GM12878 (cell line): ENCODE results near the gene SMIM13. TPM values are rescaled to one million over a fixed set of nuclear protein-coding genes. Genes with fewer than 3 reads are reported as not detected.

Experiments used
- ATAC-seq: fragments of 200-7000 bp; cut with Tn5 transposase; 3 replicates; pipeline ENCODE4 v1.9.1; 2020; ENCODE audit warnings: mild to moderate bottlenecking, moderate library complexity
- BruUV-seq: library from RNA; stranded (reverse); fragments of 400-500 nt; replicated peaks from 2 replicates; lab custom pipeline; 2021; lab: Mats Ljungman, UMichigan
- CTCF ChIA-PET: fragments of 300-600 bp; sonication (Branson Sonifier 250); formaldehyde crosslinking; extraction: SDS; loops from one replicate; lab custom pipeline; 2021; ENCODE audit warnings: inconsistent platforms; lab: Yijun Ruan, JAX
- POLR2A ChIA-PET: fragments of 350-600 bp; formaldehyde crosslinking; extraction: SDS; loops from one replicate; lab custom pipeline; 2021; ENCODE audit warnings: inconsistent platforms; lab: Charles Lee
- RAD21 ChIA-PET: fragments of 300-600 bp; sonication (Branson Sonifier 250); formaldehyde crosslinking; loops from one replicate; lab custom pipeline; 2023; ENCODE audit warnings: antibody characterized with exemption; ENCODE audit not compliant: unreplicated experiment; lab: Charles Lee
- SMC1A ChIA-PET: fragments of 300-600 bp; sonication (Branson Sonifier 250); formaldehyde crosslinking; loops from one replicate; lab custom pipeline; 2023; ENCODE audit not compliant: unreplicated experiment, uncharacterized antibody; lab: Charles Lee
- DNase-seq: peaks from one replicate; pipeline ENCODE4 v3.0.0-alpha.2; 2011; ENCODE audit warnings: low read depth, low spot score
- FAIRE-seq: peaks from 3 replicates; lab custom pipeline; 2011; peaks lifted over from hg19 to GRCh38; lab: Jason Lieb, UNC
- H2AFZ ChIP-seq: 2 replicates; pipeline ENCODE4 v1.6.0; 2011; ENCODE audit warnings: low read depth, low read length, control low read depth; ENCODE audit not compliant: control insufficient read depth
- H3K27ac ChIP-seq: 2 replicates; pipeline ENCODE4 v1.5.1; 2011; ENCODE audit warnings: control low read depth; ENCODE audit not compliant: control insufficient read depth, insufficient read depth
- H3K27me3 ChIP-seq, 2 experiments: replicated peaks in 1 of 2; 2 replicates each; pipeline versions ENCODE4 v1.6.0 to v1.6.1; 2011; ENCODE audit warnings: low read length in 1 of 2; ENCODE audit not compliant: control insufficient read depth in 2 of 2, insufficient read depth in 2 of 2
- H3K36me3 ChIP-seq, 2 experiments: 2 replicates each; pipeline ENCODE4 v1.5.1; 2011; ENCODE audit warnings: low read length in 1 of 2; ENCODE audit not compliant: control insufficient read depth in 2 of 2, insufficient read depth in 2 of 2
- H3K4me1 ChIP-seq: 2 replicates; pipeline ENCODE4 v1.6.1; 2011; ENCODE audit warnings: mild to moderate bottlenecking, low read length, moderate library complexity, mixed read lengths; ENCODE audit not compliant: control insufficient read depth, insufficient read depth
- H3K4me2 ChIP-seq: 2 replicates; pipeline ENCODE4 v1.6.0; 2011; ENCODE audit warnings: control low read depth; ENCODE audit not compliant: control insufficient read depth, insufficient read depth
- H3K4me3 ChIP-seq: fragments of 200-600 bp; sonication (generic); 2 replicates; pipeline ENCODE4 v1.5.1; 2016
- H3K79me2 ChIP-seq: 2 replicates; pipeline ENCODE4 v1.6.0; 2011; ENCODE audit warnings: low read length; ENCODE audit not compliant: control insufficient read depth, insufficient read depth
- H3K9ac ChIP-seq: 2 replicates; pipeline ENCODE4 v1.8.0; 2011; ENCODE audit warnings: low read length, control low read depth, mixed read lengths; ENCODE audit not compliant: control insufficient read depth, insufficient read depth
- H3K9me3 ChIP-seq: replicated peaks from 3 replicates; pipeline ENCODE4 v1.5.1; 2011; ENCODE audit warnings: mild to moderate bottlenecking, low read length; ENCODE audit not compliant: control insufficient read depth, insufficient read depth
- H4K20me1 ChIP-seq: 2 replicates; pipeline ENCODE4 v1.6.0; 2011; ENCODE audit not compliant: control insufficient read depth, insufficient read depth
- ASH2L ChIP-seq: fragments of 300-600, 200-600 bp; sonication (generic); IDR thresholded peaks from 2 replicates; pipeline ENCODE4 v1.6.1; 2017; ENCODE audit warnings: low read depth, mild to moderate bottlenecking, borderline replicate concordance
- CBX5 ChIP-seq: sonication (generic); IDR thresholded peaks from 2 replicates; pipeline ENCODE4 v1.6.1; 2016; ENCODE audit warnings: low read depth, moderate library complexity, mild to moderate bottlenecking, inconsistent platforms
- CREM ChIP-seq: IDR thresholded peaks from 2 replicates; pipeline ENCODE4 v1.6.1; 2014; ENCODE audit warnings: antibody characterized with exemption, low read depth
- ELK1 ChIP-seq: IDR thresholded peaks from 2 replicates; pipeline ENCODE4 v1.6.1; 2012; ENCODE audit warnings: low read depth, low read length, improper control_type of control experiment
- ESRRA ChIP-seq: IDR thresholded peaks from 2 replicates; pipeline ENCODE4 v1.6.1; 2012; ENCODE audit warnings: mild to moderate bottlenecking, low read length, improper control_type of control experiment
- HDAC6 ChIP-seq: fragments of 200-600 bp; sonication (generic); IDR thresholded peaks from one replicate; pipeline ENCODE4 v1.8.0; 2017; ENCODE audit warnings: antibody characterized with exemption; ENCODE audit not compliant: unreplicated experiment
- KLF5 ChIP-seq: fragments of 450-650 bp; IDR thresholded peaks from 2 replicates; pipeline ENCODE4 v1.6.1; 2014; ENCODE audit warnings: mild to moderate bottlenecking; ENCODE audit not compliant: partially characterized antibody
- SMAD1 ChIP-seq: fragments of 450-650 bp; IDR thresholded peaks from 2 replicates; pipeline ENCODE4 v1.6.1; 2018; ENCODE audit warnings: mild to moderate bottlenecking, low read depth; ENCODE audit not compliant: partially characterized antibody
- SPI1 ChIP-seq: IDR thresholded peaks from 2 replicates; pipeline ENCODE4 v1.6.1; 2011; ENCODE audit warnings: low read depth, mild to moderate bottlenecking, low read length, moderate library complexity, borderline replicate concordance; ENCODE audit not compliant: insufficient read depth
- WRNIP1 ChIP-seq: IDR thresholded peaks from 2 replicates; pipeline ENCODE4 v1.6.1; 2011; ENCODE audit warnings: low read depth, low read length, improper control_type of control experiment, borderline replicate concordance
- ZNF217 ChIP-seq: fragments of 450-650 bp; IDR thresholded peaks from 2 replicates; pipeline ENCODE4 v1.6.1; 2017; ENCODE audit warnings: antibody characterized with exemption, mild to moderate bottlenecking
- WGBS: methylation state at CpG from one replicate; pipeline ENCODE4 v1.1.6; 2016; ENCODE audit warnings: low lambda C conversion rate; ENCODE audit not compliant: insufficient replicate concordance, insufficient coverage; ENCODE audit errors: missing lambda C conversion rate; 5-methylcytosine and 5-hydroxymethylcytosine counted together
- in situ Hi-C: fragments of 300-500 bp; cut with MboI; formaldehyde crosslinking; loops from 9 replicates; pipeline ENCODE4 v1.14.3; 2018; ENCODE audit warnings: mixed read lengths
- intact Hi-C: fragments of 100-400 bp; cut with micrococcal nuclease; formaldehyde crosslinking; loops from one replicate; pipeline ENCODE4 v1.14.2; 2022; ENCODE audit not compliant: unreplicated experiment
- polyA plus RNA-seq, 11 experiments: library from polyadenylated mRNA; depleted of rRNA in 4 of 11; unstranded in 6 of 11; stranded (reverse) in 5 of 11; fragments of >200 nt; fragmentation: Nextera tagmentation in 4 of 11; fragmentation: Illumina TruSeq in 1 of 11; extraction: Ambion mirVana in 4 of 11; extraction: Trizol in 1 of 11; gene quantifications; 1 replicate in 1 of 11; 2 replicates in 10 of 11; pipeline versions ENCODE4 v1.2.1 to v1.2.3, GENCODE V29; 2011 to 2016; ENCODE audit warnings: inconsistent platforms in 2 of 11, missing spikeins in 2 of 11, low read depth in 1 of 11
- total RNA-seq, 4 experiments: library from RNA; depleted of rRNA in 3 of 4; stranded (reverse); fragments of >200 nt in 3 of 4; fragmentation: Illumina TruSeq in 1 of 4; extraction: Trizol in 1 of 4; gene quantifications; 2 replicates each; pipeline versions ENCODE4 v1.2.1 to v1.2.3, GENCODE V29; 2013 to 2021

Gene SMIM13
- total and polyA plus RNA-seq, 10 of the 15 experiments (the other 5 are each of a cell fraction or from before 2014, with no cell fraction given) = 2.0 to 8.5 (median 4.7) TPM

DNA sequence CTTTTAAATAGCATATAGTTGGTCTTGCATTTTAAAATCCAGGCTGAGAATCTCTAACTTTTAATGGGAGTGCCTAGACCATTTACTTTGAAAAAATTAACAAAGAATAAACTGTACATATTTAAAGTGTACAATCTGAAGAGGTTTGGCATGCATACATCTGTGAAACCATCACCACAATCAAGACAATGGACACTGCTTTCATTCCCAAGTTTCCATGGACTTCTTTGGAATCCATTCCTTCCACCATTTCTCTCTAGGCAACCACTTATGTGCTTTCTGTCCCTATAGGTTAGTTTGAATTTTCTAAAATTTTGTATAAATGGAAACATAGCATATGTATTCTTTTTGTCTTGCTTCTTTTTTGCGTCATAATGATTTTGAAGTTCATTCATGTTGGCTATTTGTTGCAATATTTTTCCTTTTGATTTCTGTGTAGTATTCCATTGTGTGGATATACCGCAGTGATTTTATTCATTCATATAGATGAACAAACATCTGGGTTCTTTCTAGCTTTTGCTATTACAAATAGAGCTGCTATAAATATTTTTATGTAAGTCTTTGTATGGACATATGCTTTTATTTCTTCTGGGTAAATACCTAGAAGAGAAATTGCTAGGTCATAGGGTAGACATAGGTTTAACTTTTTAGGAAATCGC is 88.0 kb downstream of the SMIM13 start (continued):
- TF ChIP-seq ELK1 (no peak), WRNIP1 (no peak), HDAC6 (no peak)

- ATAC-seq (no peak), DNase-seq (no peak), FAIRE-seq (no peak)
- CTCF ChIA-PET = interaction anchor here (1.0 to 1.7 kb wide), 4 partner anchors 9 to 137 kb away, joined by 3 to 5 read pairs (median 3); no protein-coding TSS in a partner anchor
- 98% methylated on average over 3 of the region's 3 CpGs for WGBS
- H4K20me1 ChIP-seq = no peaks in the 10 kb centered on the region
- TSS peak; percentile 21 for BruUV-seq
- SMC1A ChIA-PET = interaction anchor here (1.2 kb wide), 1 partner anchor 312 kb away, joined by 4 read pairs; no protein-coding TSS in a partner anchor
- H3K79me2 ChIP-seq = no peaks in the 10 kb centered on the region
- H3K27ac ChIP-seq = no peak overlapping the region
- TF ChIP-seq ESRRA (no peak), ASH2L (no peak), SPI1 (no peak), SMAD1 (no peak), ZNF217 (no peak), CBX5 (no peak), KLF5 (no peak), CREM (no peak)
- H3K4me1 ChIP-seq = no peaks in the 10 kb centered on the region
- no peak overlapping the region for H3K4me3 ChIP-seq
- H2AFZ ChIP-seq = no peak overlapping the region
- intact Hi-C loops = no loop called here
- no peak overlapping the region for H3K9ac ChIP-seq
- no peak overlapping the region for H3K4me2 ChIP-seq
- H3K36me3 ChIP-seq = peaks cover 7 to 32% of the 10 kb centered on the region in 2 experiments
- POLR2A ChIA-PET = no interaction called here
- RAD21 ChIA-PET = no interaction called here
- in situ Hi-C loops = no loop called here
- H3K9me3 ChIP-seq = no peaks in the 10 kb centered on the region
- H3K27me3 ChIP-seq = no peaks in the 10 kb centered on the region
Measured at GRCh38 chr6:11183761-11184362, 90.2 kb downstream of the SMIM13 start.
